ENCODE data around the gene CCDC90B. TPM values are rescaled to one million over a fixed set of nuclear protein-coding genes. Genes with fewer than 3 reads are reported as not detected.

Gene CCDC90B
- total RNA-seq, 3 donors from 2014 or later: 26.6 to 38.3 (median 26.6) TPM

DNA sequence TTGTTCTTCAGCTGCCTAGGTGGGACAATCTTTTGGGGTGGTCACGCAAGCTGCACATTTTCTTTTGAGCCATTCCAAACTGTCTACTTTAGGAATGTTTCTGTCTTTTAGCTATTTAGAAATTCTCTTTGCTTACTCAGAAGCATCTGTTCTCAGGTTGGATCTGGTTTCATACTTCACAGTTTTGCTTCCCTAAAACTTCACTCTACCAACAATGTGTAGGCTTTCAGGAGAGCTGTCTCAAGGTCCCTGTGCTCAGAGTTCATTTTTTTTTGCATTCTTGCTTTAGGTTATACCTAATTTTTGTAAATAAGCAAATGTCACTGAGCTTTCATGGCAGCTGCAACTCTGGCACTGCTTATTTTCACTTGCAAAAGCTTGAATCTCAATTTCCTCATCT, 36.7 kb downstream of the CCDC90B start:
- Histone ChIP-seq H3K4me1 (ENCODE audit: low read depth) (no peaks in the 10 kb centered on the region), H3K4me3 (no peak overlapping the region), H3K36me3 (ENCODE audit: low read depth) (no peaks in the 10 kb centered on the region), H3K9me3 (no peaks in the 10 kb centered on the region)
- ATAC-seq (no peak), DNase-seq (no peak)
- intact Hi-C loops (cut with DNase I, micrococcal nuclease): loop anchor here (10.0 kb wide), 1 partner anchor 345 kb away; the partner anchor contains the start of genes DDIAS (in 2 of the 2) and PRCP (in 2 of the 2)
- no peak for TF ChIP-seq CTCF (IDR thresholded peaks at IDR 0.05)

- intact Hi-C loops (cut with DNase I, micrococcal nuclease): loop anchor here (10.0 kb wide), 1 partner anchor 337 kb away; the partner anchor contains the start of genes DDIAS (in 2 of the 2) and PRCP (in 2 of the 2)
- Histone ChIP-seq H3K4me3 (no peak overlapping the region), H3K36me3 (ENCODE audit: low read depth) (no peaks in the 10 kb centered on the region), H3K9me3 (no peaks in the 10 kb centered on the region), H3K4me1 (ENCODE audit: low read depth) (no peaks in the 10 kb centered on the region)
- DNase-seq (peak in 1 of 3 donors; percentile 88), ATAC-seq (peak; percentile 95)
- no peak for TF ChIP-seq CTCF (IDR thresholded peaks at IDR 0.05)
Observed at GRCh38 chr11:83241291-83241946, 44.7 kb downstream of the CCDC90B start.

- DNase-seq (no peak), ATAC-seq (no peak)
- no peaks in the 10 kb centered on the region for H3K36me3 ChIP-seq (ENCODE audit: low read depth)
- H3K4me1 ChIP-seq (ENCODE audit: low read depth): no peaks in the 10 kb centered on the region
- intact Hi-C loops (cut with DNase I, micrococcal nuclease): no loop called here
- no peak for TF ChIP-seq CTCF (IDR thresholded peaks at IDR 0.05)
- no peak overlapping the region for H3K4me3 ChIP-seq
- H3K9me3 ChIP-seq: no peaks in the 10 kb centered on the region
Observed at GRCh38 chr11:83238111-83238510, 48.1 kb downstream of the CCDC90B start.

- no peak for DNase-seq
- intact Hi-C loops (cut with DNase I, micrococcal nuclease): no loop called here
- Histone ChIP-seq H3K4me1 (ENCODE audit: low read depth) (no peaks in the 10 kb centered on the region), H3K4me3 (no peak overlapping the region), H3K9me3 (no peaks in the 10 kb centered on the region), H3K36me3 (ENCODE audit: low read depth) (no peaks in the 10 kb centered on the region)
- no peak for TF ChIP-seq CTCF (IDR thresholded peaks at IDR 0.05)
- no peak for ATAC-seq
Observed at GRCh38 chr11:83235825-83236224, 50.3 kb downstream of the CCDC90B start.

DNA sequence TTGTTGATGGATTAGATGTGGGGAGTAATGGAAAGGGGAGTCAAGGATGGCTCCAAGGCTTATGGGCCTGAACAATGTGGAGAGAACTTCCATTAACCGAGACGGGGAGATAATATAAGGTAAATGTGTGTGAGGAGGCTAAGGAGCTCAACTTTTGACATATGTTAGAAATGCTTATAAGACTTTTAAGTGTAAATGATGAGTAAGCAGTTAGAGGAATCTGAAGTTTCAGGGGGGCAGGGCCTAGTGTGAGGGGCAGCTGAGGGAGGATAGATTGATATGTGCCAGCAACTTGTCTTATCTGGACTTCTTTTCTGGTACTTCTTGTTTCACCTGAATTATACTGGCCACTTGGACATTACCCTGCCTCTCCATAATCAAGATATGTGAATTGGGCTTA, 62.7 kb downstream of the CCDC90B start:
- intact Hi-C loops (cut with DNase I, micrococcal nuclease): no loop called here

More for the DNA sequence above, 62.7 kb downstream of the CCDC90B start:
- no peaks in the 10 kb centered on the region for H3K4me1 ChIP-seq (ENCODE audit: low read depth)
- DNase-seq: no peak
- no peak for TF ChIP-seq CTCF (IDR thresholded peaks at IDR 0.05)
- no peak overlapping the region for H3K4me3 ChIP-seq
- no peaks in the 10 kb centered on the region for H3K9me3 ChIP-seq
- no peaks in the 10 kb centered on the region for H3K36me3 ChIP-seq (ENCODE audit: low read depth)
- no peak for ATAC-seq
